ENCODE data around the gene SLAMF7.
"Not testable (repeated sequence)": the region's sequence is repeated elsewhere in the genome, so short reads cannot be mapped to it uniquely, and the experiment has no call there.

The SLAMF7 gene

GRCh38 chr1:160774886-160775719 is 36.1 kb downstream of the SLAMF7 start:
- no peak for DNase-seq (ENCODE audit: low read depth)

DNA sequence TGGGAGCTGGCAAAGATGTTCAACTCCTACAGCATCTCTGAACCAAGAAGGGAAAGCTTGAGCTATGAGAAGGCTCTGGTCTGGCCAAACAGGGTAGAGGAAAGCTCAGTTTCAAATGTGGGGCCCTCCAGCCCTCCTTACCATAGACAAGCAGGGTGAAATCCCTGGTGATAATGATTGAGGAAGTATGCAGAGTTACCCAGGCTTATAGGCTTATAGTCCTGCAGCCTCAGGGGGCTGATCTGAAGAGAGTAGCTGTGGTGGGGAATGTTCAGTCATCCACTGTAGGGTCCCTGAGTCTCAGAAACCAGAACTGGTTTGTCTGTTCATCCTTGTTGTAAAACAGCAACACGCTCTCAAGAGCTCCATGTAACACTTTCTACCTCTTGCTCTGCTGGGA is 37.1 kb downstream of the SLAMF7 start:
- DNase-seq (ENCODE audit: low read depth): no peak

DNA sequence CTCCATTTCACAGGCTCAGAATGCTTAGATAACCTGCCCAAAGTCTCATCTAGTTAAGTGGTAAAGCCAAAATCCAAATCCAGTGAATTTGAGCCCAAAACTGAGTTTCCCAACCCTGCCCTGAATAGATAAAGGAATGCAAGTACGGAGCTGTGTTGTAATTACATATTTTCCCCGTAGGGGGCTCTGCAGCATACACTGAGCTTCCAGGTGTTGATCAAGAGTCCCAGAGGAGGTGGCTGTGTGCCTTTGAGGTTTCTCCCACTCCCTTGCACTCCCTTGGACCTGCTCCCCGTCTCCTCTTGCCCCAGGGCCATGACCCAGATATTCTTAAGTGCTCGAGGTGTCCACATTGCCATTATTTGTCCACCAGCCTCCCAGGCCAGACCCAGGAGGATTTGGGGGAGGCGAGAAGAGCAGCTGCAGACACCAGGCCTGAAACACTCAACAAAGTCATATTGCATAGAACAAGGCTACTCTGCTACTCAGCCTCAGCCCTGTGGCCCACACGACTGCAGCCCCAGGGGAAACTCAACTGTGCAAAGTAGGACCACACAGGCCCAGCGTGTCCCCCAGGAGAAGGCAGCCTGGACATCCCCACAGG is 38.5 kb downstream of the SLAMF7 start:
- no peak for DNase-seq (ENCODE audit: low read depth)

DNA sequence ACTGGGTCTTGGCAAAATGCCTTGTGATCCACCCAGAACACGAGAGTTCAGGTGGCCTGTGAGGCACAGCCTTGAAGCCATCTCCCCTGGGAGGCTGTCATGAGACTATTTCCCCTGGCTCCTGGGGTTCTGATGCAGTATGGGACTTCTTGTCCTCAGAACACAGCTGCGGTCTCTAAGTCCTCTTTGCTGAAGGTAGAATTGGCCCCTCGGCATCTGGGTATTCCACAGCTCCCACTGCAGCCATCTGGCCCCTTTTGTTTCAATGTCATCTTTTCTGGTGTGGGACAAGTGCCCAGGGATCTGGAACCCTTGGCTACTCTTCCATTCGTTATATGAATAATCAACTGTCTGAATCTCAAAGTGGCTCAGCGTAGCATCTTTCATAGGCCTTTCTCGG is 39.9 kb downstream of the SLAMF7 start:
- DNase-seq (ENCODE audit: low read depth): no peak

- no peak for DNase-seq (ENCODE audit: low read depth)
Observed at GRCh38 chr1:160779626-160780397, 40.8 kb downstream of the SLAMF7 start.

DNA sequence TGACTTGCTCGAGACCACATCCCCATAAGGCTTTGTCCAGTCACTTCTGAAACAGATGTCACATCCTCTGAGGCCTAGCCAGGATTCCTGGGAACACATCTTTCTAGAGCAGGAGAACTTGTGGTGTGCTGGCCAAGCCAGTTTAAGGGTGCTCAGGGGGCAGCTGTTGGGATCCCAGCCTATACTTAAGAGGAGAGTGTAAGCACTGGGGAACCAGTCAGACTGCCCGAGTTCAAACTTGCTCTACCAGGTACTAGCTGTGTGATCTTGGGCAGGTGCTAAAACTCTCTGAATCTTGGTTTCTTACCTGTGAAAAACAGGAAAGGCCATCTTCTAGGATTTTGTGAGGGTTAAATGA is 41.3 kb downstream of the SLAMF7 start:
- no peak for DNase-seq (ENCODE audit: low read depth)

- no peak for DNase-seq (ENCODE audit: low read depth)
Observed at GRCh38 chr1:160781186-160781766, 42.2 kb downstream of the SLAMF7 start.

DNA sequence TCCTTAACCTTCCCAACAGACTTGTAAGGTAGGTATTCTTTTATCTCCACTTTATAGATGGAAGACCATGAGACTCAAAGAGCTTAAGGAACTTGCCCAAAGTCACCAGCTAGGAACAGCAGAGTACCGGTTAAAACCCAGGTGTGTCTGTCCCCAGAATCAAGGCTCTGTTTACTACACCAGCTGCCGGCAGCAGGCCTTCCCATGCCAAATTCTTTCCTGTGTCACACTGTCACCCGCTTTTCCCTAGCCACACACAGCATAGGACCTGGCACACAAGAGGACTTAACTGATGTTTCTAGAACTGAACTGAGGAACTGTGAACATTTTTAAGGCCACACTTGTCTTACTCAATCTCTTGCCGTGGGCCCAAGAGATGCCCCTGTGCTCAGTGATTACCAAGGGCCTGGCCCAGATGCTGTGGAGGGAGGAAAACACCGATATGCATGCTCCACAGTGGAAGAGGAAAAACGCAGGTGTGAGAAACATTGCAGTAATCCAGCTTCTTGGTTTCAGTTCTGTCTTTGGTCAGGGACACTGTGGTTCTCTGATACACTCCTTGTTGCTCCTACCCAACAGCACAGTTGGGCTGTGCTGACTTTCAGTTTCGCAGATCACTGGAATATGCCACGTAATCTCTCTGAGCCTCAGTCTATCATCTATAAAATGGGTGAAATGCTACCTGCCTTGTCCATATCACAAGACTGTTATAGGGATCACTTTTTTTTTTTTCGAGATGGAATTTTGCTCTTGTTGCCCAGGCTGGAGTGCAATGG is 43.1 kb downstream of the SLAMF7 start:
- no peak for DNase-seq (ENCODE audit: low read depth)

- DNase-seq (ENCODE audit: low read depth): not testable (repeated sequence)
Observed at GRCh38 chr1:160782988-160783765, 44.1 kb downstream of the SLAMF7 start.

- no peak for DNase-seq (ENCODE audit: low read depth)
Observed at GRCh38 chr1:160789051-160789701, 50.1 kb downstream of the SLAMF7 start.

DNA sequence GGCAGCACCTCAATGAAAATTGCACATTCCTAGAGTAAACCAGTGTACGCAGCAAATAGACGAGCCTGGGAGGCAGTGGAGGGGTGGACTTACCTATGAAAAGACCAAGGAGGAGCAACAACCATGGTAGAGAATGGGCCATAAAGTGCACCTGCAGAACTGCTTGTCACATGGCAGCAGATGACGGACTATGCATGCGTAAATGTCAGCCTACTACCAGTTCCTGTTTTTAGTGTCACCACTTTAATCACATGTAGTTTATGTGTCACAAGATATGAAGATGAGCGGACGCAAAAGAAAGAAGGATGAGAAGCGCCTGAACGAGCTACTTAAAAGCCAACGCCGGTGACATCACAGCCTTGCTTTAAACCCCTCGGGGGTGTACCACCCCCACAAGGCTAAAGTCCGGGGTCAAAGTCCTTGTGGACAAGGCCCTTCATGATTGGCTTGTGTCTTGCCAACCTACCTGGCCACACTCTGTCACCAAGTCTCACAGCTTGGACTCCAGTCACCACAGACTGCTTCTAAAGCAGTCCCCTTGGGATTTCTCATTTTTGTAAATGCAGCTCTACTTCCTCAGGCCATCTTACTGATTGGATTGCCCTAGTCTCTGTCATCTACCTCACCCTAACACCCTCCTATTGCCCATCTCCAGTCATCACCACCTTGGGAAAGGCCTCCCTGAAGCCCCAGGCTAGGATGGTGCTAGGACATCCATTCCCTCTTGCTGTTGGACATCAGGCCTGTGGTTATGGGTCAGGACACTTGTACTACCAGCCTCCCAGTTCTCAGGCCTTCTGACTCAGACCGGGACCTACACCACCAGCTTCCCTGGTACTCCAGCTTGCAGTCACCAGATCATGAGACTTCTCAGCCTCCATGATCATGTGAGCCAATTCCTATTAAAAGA is 50.9 kb downstream of the SLAMF7 start:
- no peak for DNase-seq (ENCODE audit: low read depth)

DNA sequence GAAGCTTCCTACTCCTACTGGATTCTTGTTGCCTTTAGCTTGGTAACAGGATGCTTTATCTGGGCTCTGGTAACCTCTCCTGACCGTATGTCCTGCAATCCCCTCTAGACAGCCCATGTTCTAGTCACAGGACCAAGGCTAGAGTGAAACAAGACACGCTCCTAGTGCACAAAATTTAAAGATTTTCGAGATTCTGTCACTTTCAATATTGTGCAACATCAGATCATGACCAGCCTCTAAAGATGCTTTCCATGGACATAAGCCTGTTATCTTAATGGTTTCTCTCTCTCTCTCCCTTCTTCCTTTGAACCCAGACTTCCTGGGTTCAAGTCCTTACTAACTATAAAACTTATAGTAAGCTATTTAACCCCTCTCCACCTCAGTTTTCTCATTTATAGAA is 55.3 kb downstream of the SLAMF7 start:
- no peak for DNase-seq (ENCODE audit: low read depth)

GRCh38 chr1:160795951-160796383 is 56.9 kb downstream of the SLAMF7 start, which contains the start of gene LY9:
Gene LY9, plus strand, starts transcription at chr1:160796174. Its CDS starts 14 bp downstream, at chr1:160796188.
- no peak for DNase-seq (ENCODE audit: low read depth)

- DNase-seq (ENCODE audit: low read depth): no peak
Observed at GRCh38 chr1:160797271-160797709, 58.2 kb downstream of the SLAMF7 start.

DNA sequence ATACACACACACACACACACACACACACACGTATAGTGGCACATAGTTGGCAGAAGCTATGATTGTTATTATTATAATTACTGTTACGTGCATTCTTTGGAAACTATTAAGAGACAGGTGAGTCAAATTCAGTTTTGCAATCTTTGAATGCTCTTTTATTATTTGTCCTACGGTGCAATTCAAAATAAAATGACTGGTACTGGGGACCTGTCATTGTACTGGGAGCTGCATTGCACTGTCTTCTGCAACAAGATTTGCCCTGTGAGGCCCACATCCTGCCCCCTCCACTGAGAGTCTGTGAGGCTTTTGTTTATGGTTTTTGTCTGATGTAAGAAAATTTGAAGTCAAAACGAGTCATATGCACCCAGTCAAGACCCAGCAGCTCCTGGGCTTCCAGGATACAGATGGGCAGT is 58.8 kb downstream of the SLAMF7 start:
- no peak for DNase-seq (ENCODE audit: low read depth)

DNA sequence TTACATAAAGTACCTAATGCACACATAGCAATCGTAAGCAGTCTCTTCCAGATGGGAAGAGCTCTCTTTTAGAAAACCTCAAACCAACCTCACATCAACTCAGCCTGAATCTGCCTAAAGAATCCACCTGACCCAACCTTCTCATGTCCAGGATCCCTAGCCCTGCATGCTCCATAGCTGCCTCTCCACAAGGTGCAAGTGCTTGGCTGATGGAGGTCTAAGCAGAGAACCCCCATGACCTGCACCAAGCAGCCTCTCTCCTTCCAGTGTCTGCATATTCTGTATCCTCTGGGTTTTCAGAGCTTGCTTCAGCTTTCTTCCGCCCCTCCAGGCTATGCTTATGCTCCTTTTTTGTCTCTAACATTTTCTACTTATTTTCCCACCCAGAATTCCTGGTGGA is 59.4 kb downstream of the SLAMF7 start:
- DNase-seq (ENCODE audit: low read depth): no peak

DNA sequence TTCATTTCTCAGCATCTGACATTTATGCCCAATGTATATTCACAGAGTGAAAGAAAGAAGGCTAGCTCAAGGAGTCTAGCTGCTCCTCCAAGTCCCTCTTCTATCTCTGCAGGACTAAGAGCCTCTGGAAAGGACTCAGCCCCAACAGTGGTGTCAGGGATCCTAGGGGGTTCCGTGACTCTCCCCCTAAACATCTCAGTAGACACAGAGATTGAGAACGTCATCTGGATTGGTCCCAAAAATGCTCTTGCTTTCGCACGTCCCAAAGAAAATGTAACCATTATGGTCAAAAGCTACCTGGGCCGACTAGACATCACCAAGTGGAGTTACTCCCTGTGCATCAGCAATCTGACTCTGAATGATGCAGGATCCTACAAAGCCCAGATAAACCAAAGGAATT is 60.6 kb downstream of the SLAMF7 start:
- DNase-seq (ENCODE audit: low read depth): no peak

DNA sequence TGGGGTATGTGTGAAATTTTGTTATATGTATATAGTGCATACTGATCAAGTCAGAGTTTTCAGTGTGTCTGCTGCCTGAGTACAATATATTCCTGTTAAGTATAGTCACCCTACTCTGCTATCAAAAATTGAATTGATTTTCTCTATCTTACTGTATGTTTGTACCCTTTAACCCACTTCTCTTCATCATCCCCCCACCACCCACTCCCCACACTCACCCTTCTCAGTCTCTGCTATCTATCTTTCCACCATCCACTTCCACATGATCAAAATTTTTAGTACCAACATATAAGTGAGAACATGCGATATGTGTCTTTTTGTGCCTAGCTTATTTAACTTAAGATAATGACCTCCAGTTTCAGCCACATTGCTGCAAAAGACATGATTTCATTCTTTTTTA is 61.1 kb downstream of the SLAMF7 start:
- no peak for DNase-seq (ENCODE audit: low read depth)
